Measurements from ENCODE around the gene GPAT3.

The GPAT3 gene

DNA sequence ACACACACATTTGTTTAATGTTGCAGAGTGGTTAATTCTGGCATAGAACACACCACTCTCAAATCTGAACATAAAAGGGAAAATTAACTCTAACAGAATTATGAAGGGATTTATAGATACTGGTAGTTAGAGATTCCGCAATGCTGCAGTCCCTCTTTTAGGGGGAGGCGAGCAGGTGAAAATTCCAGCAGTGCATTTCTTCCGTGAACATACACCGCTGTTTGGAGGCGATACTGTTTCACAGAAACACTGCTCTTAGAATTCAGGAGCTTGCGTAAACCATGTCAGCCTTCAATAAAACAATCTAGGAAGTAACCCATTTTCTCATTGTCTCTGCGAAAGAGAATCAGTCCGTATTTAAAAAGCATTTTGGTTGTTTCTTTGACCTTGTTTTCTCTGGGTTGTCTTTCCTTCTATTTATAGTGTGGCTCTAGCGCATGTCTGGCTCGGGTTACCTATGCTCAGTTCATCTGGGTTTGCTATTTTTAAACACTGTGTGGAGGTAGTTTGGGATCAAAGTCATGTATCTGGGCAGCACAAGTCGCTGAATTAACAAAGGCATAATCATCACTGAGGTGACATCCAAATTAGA lies 90.4 kb downstream of the GPAT3 start:
- H3K79me2 ChIP-seq (ENCODE audit: insufficient read depth, low read length), result no peaks in the 10 kb centered on the region
- H3K4me1 ChIP-seq (ENCODE audit: insufficient read depth, low read length, severe bottlenecking), result no peaks in the 10 kb centered on the region
- H3K27ac ChIP-seq (ENCODE audit: low read depth, low read length, poor library complexity, severe bottlenecking), result no peak overlapping the region
- no peaks in the 10 kb centered on the region for H3K36me3 ChIP-seq (ENCODE audit: insufficient read depth, low read length)
- H3K9me3 ChIP-seq (ENCODE audit: low read length), result no peaks in the 10 kb centered on the region
- H3K9me2 ChIP-seq (ENCODE audit: low read depth, low read length), result no peaks in the 10 kb centered on the region
- no peak for TF ChIP-seq EZH2 (IDR thresholded peaks at IDR 0.05; ENCODE audit: borderline replicate concordance, low read length)
- TF ChIP-seq, protein P1, sequence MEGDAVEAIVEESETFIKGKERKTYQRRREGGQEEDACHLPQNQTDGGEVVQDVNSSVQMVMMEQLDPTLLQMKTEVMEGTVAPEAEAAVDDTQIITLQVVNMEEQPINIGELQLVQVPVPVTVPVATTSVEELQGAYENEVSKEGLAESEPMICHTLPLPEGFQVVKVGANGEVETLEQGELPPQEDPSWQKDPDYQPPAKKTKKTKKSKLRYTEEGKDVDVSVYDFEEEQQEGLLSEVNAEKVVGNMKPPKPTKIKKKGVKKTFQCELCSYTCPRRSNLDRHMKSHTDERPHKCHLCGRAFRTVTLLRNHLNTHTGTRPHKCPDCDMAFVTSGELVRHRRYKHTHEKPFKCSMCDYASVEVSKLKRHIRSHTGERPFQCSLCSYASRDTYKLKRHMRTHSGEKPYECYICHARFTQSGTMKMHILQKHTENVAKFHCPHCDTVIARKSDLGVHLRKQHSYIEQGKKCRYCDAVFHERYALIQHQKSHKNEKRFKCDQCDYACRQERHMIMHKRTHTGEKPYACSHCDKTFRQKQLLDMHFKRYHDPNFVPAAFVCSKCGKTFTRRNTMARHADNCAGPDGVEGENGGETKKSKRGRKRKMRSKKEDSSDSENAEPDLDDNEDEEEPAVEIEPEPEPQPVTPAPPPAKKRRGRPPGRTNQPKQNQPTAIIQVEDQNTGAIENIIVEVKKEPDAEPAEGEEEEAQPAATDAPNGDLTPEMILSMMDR (IDR thresholded peaks at IDR 0.05; ENCODE audit: low read length), result no peak
- no peak overlapping the region for H3K4me2 ChIP-seq (ENCODE audit: low read length)
- no peak overlapping the region for H2AFZ ChIP-seq (ENCODE audit: low read length)
- H3K9ac ChIP-seq (ENCODE audit: low read length), result no peak overlapping the region
- H3K27me3 ChIP-seq (ENCODE audit: insufficient read depth, low read length), result no peaks in the 10 kb centered on the region
- H3F3A ChIP-seq (ENCODE audit: insufficient read depth, low read length), result no peaks in the 10 kb centered on the region
- H4K20me1 ChIP-seq (ENCODE audit: insufficient read depth, low read length), result no peaks in the 10 kb centered on the region
- H3K4me3 ChIP-seq (ENCODE audit: low read depth, low read length, poor library complexity, severe bottlenecking), result no peak overlapping the region

DNA sequence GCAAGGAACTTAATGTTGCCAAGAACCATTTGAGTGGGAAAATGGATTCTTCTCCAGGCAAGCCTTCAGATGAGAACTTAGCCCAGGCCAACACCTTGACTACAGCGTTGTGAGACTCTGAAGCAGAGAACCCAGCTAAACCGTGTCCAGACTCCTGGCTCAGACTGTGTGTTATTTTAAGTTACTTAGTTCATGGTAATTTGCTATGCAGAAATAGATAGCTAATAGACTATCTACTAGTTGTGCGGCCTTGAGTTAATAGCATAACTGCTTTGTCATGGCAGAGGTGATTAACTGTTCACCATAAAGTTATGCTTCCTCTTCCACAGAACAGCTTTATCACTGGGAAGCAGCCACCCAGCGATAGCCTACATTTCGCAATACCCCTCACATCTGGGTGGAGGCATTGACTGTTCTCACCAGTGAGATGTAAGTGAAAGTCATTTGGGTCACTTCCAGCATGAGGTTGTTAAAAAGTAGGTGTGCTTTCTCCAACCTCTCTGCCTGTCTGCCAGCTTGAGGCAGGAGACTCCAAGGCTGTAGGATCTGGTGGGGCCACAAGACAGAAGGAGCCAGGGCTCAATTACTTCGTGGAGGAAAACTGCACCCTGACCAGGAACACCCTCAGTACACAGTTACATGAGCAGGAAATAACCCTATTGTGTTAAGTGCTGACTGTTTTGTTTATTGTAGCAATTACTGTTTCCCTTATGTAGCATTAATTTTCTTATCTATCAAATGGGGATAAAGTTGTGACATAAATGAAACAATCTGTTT lies 94.2 kb downstream of the GPAT3 start:
- no peak overlapping the region for H3K4me2 ChIP-seq (ENCODE audit: low read length)
- no peaks in the 10 kb centered on the region for H3F3A ChIP-seq (ENCODE audit: insufficient read depth, low read length)
- no peak overlapping the region for H3K27ac ChIP-seq (ENCODE audit: low read depth, low read length, poor library complexity, severe bottlenecking)
- no peak overlapping the region for H3K4me3 ChIP-seq (ENCODE audit: low read depth, low read length, poor library complexity, severe bottlenecking)
- H3K9me2 ChIP-seq (ENCODE audit: low read depth, low read length), result no peaks in the 10 kb centered on the region
- H4K20me1 ChIP-seq (ENCODE audit: insufficient read depth, low read length), result no peaks in the 10 kb centered on the region
- no peaks in the 10 kb centered on the region for H3K79me2 ChIP-seq (ENCODE audit: insufficient read depth, low read length)
- no peaks in the 10 kb centered on the region for H3K36me3 ChIP-seq (ENCODE audit: insufficient read depth, low read length)
- H2AFZ ChIP-seq (ENCODE audit: low read length), result no peak overlapping the region
- TF ChIP-seq EZH2 (IDR thresholded peaks at IDR 0.05; ENCODE audit: borderline replicate concordance, low read length), result no peak
- TF ChIP-seq, protein P1 (IDR thresholded peaks at IDR 0.05; ENCODE audit: low read length), result no peak
- no peaks in the 10 kb centered on the region for H3K9me3 ChIP-seq (ENCODE audit: low read length)
- no peaks in the 10 kb centered on the region for H3K27me3 ChIP-seq (ENCODE audit: insufficient read depth, low read length)
- H3K4me1 ChIP-seq (ENCODE audit: insufficient read depth, low read length, severe bottlenecking), result no peaks in the 10 kb centered on the region
- H3K9ac ChIP-seq (ENCODE audit: low read length), result no peak overlapping the region

DNA sequence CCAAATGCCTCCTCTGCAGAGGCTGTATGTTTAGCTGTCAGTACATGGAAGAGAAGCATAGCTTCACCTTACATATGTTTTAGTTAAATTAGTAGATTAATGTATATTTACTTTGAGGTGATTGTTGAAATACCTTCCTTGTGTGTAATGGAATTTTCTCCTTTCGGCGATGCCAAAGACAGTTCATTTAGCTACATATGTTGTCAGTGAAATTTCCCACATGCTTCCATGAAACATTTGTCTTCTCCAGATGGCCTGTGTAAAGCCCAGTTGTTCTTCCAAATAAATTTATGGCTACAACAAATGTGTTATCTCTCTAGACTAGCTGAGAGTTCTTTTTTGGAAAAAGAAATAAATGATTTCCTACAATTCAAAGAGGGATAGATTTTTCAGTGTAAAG lies 95.2 kb downstream of the GPAT3 start:
- Histone ChIP-seq H3K4me2 (ENCODE audit: low read length) (no peak overlapping the region), H3K27ac (ENCODE audit: low read depth, low read length, poor library complexity, severe bottlenecking) (no peak overlapping the region), H3K9ac (ENCODE audit: low read length) (no peak overlapping the region), H3K36me3 (ENCODE audit: insufficient read depth, low read length) (no peaks in the 10 kb centered on the region), H4K20me1 (ENCODE audit: insufficient read depth, low read length) (no peaks in the 10 kb centered on the region), H3K27me3 (ENCODE audit: insufficient read depth, low read length) (no peaks in the 10 kb centered on the region), H3K9me2 (ENCODE audit: low read depth, low read length) (no peaks in the 10 kb centered on the region), H3K9me3 (ENCODE audit: low read length) (no peaks in the 10 kb centered on the region), H2AFZ (ENCODE audit: low read length) (no peak overlapping the region), H3F3A (ENCODE audit: insufficient read depth, low read length) (no peaks in the 10 kb centered on the region), H3K79me2 (ENCODE audit: insufficient read depth, low read length) (no peaks in the 10 kb centered on the region), H3K4me1 (ENCODE audit: insufficient read depth, low read length, severe bottlenecking) (no peaks in the 10 kb centered on the region), H3K4me3 (ENCODE audit: low read depth, low read length, poor library complexity, severe bottlenecking) (no peak overlapping the region)
- TF ChIP-seq EZH2 (IDR thresholded peaks at IDR 0.05; ENCODE audit: borderline replicate concordance, low read length), result no peak
- TF ChIP-seq, protein P1 (IDR thresholded peaks at IDR 0.05; ENCODE audit: low read length), result no peak
